Measurements from ENCODE around the gene PALLD. TPM values are rescaled to one million over a fixed set of nuclear protein-coding genes. Genes with fewer than 3 reads are reported as not detected.
A peak's percentile ranks its signal among the peaks of the same experiment; 100 is the strongest.

The PALLD gene
- polyA plus RNA-seq, 1 donor (not counting 4 experiments of a cell fraction or from before 2014, with no cell fraction given): 136 TPM

GRCh38 chr4:168846414-168846813 lies 349.6 kb downstream of the PALLD start:
- H3K27ac ChIP-seq (ENCODE audit: control insufficient read depth, insufficient read depth, low read length): no peak overlapping the region

GRCh38 chr4:168847771-168848502 lies 351.1 kb downstream of the PALLD start:
- H3K4me1 ChIP-seq (ENCODE audit: control insufficient read depth, extremely low read depth, insufficient read depth, low read length): peaks cover 47% of the 10 kb centered on the region
- no peak overlapping the region for H2AFZ ChIP-seq (ENCODE audit: control insufficient read depth, low read length)

More at GRCh38 chr4:168846414-168846813, 349.6 kb downstream of the PALLD start:
- no peaks in the 10 kb centered on the region for H3K9me1 ChIP-seq (ENCODE audit: control insufficient read depth, extremely low read depth, insufficient read depth, low read length)
- H3K4me1 ChIP-seq (ENCODE audit: control insufficient read depth, extremely low read depth, insufficient read depth, low read length): peaks cover 62% of the 10 kb centered on the region
- DNase-seq (ENCODE audit: low read depth, low spot score) (no peak), FAIRE-seq (peak; percentile 71)
- H2AFZ ChIP-seq (ENCODE audit: control insufficient read depth, low read length): no peak overlapping the region
- dilution Hi-C loops (cut with MboI; ENCODE audit: extremely low pct_ligation_motif_present, low sequenced_read_pairs): no loop called here
- H3K4me3 ChIP-seq (ENCODE audit: control insufficient read depth in 2 of 3, extremely low read depth in 1 of 3, insufficient read depth in 2 of 3, low read depth in 1 of 3, low read length in 3 of 3): no peak overlapping the region
- H3K4me2 ChIP-seq (ENCODE audit: control insufficient read depth, extremely low read depth, insufficient read depth, low read depth, low read length): no peak overlapping the region
- TF ChIP-seq EZH2 (IDR thresholded peaks at IDR 0.05; ENCODE audit: low read length): no peak
- no peak for TF ChIP-seq CTCF (optimal IDR thresholded peaks at IDR 0.05 in 1 of 3, IDR thresholded peaks at IDR 0.05 in 1 of 3, conservative IDR thresholded peaks at IDR 0.05 in 1 of 3; ENCODE audit: extremely low read depth in 1 of 3, insufficient read depth in 2 of 3, low read length in 3 of 3)
- H3K9me3 ChIP-seq (ENCODE audit: control insufficient read depth, low read depth, low read length): no peaks in the 10 kb centered on the region
- no peaks in the 10 kb centered on the region for H4K20me1 ChIP-seq (ENCODE audit: control insufficient read depth, extremely low read depth, insufficient read depth, low read length)
- H3K27me3 ChIP-seq (ENCODE audit: control insufficient read depth, extremely low read depth, insufficient read depth, low read length): no peaks in the 10 kb centered on the region
- peaks cover 95% of the 10 kb centered on the region for H3K79me2 ChIP-seq (ENCODE audit: control insufficient read depth, insufficient read depth, low read length)
- H3K36me3 ChIP-seq (ENCODE audit: control insufficient read depth in 2 of 2, extremely low read depth in 1 of 2, insufficient read depth in 2 of 2, low read length in 2 of 2): peaks cover 10 to 14% of the 10 kb centered on the region in 2 experiments
- no peak overlapping the region for H3K9ac ChIP-seq (ENCODE audit: control insufficient read depth, extremely low read depth, insufficient read depth, low read length)

More at GRCh38 chr4:168847771-168848502, 351.1 kb downstream of the PALLD start:
- H3K4me3 ChIP-seq (ENCODE audit: control insufficient read depth in 2 of 3, extremely low read depth in 1 of 3, insufficient read depth in 2 of 3, low read depth in 1 of 3, low read length in 3 of 3): peak overlapping the region in 1 of 3 experiments; percentile 14
- FAIRE-seq (peak; percentile 84), DNase-seq (ENCODE audit: low read depth, low spot score) (no peak)
- H3K9me1 ChIP-seq (ENCODE audit: control insufficient read depth, extremely low read depth, insufficient read depth, low read length): no peaks in the 10 kb centered on the region
- H3K27ac ChIP-seq (ENCODE audit: control insufficient read depth, insufficient read depth, low read length): peak overlapping the region; percentile 34
- H3K36me3 ChIP-seq (ENCODE audit: control insufficient read depth in 2 of 2, extremely low read depth in 1 of 2, insufficient read depth in 2 of 2, low read length in 2 of 2): peaks cover 5 to 15% of the 10 kb centered on the region in 2 experiments
- no peaks in the 10 kb centered on the region for H4K20me1 ChIP-seq (ENCODE audit: control insufficient read depth, extremely low read depth, insufficient read depth, low read length)
- dilution Hi-C loops (cut with MboI; ENCODE audit: extremely low pct_ligation_motif_present, low sequenced_read_pairs): no loop called here
- no peaks in the 10 kb centered on the region for H3K9me3 ChIP-seq (ENCODE audit: control insufficient read depth, low read depth, low read length)
- peak overlapping the region; percentile 66 for H3K4me2 ChIP-seq (ENCODE audit: control insufficient read depth, extremely low read depth, insufficient read depth, low read depth, low read length)
- TF ChIP-seq EZH2 (IDR thresholded peaks at IDR 0.05; ENCODE audit: low read length) (no peak), CTCF (optimal IDR thresholded peaks at IDR 0.05 in 1 of 3, IDR thresholded peaks at IDR 0.05 in 1 of 3, conservative IDR thresholded peaks at IDR 0.05 in 1 of 3; ENCODE audit: extremely low read depth in 1 of 3, insufficient read depth in 2 of 3, low read length in 3 of 3) (no peak)
- H3K27me3 ChIP-seq (ENCODE audit: control insufficient read depth, extremely low read depth, insufficient read depth, low read length): no peaks in the 10 kb centered on the region
- peaks cover 94% of the 10 kb centered on the region for H3K79me2 ChIP-seq (ENCODE audit: control insufficient read depth, insufficient read depth, low read length)
- H3K9ac ChIP-seq (ENCODE audit: control insufficient read depth, extremely low read depth, insufficient read depth, low read length): no peak overlapping the region

All from keratinocyte (primary cell).